ENCODE data around the gene ZKSCAN5. TPM values are rescaled to one million over a fixed set of nuclear protein-coding genes. Genes with fewer than 3 reads are reported as not detected.
A peak's percentile ranks its signal among the peaks of the same experiment; 100 is the strongest.
"Not testable (repeated sequence)": the region's sequence is repeated elsewhere in the genome, so short reads cannot be mapped to it uniquely, and the experiment has no call there.

Gene ZKSCAN5
- polyA plus RNA-seq, 3 donors: 1.6 to 2.9 (median 2.2) TPM

DNA sequence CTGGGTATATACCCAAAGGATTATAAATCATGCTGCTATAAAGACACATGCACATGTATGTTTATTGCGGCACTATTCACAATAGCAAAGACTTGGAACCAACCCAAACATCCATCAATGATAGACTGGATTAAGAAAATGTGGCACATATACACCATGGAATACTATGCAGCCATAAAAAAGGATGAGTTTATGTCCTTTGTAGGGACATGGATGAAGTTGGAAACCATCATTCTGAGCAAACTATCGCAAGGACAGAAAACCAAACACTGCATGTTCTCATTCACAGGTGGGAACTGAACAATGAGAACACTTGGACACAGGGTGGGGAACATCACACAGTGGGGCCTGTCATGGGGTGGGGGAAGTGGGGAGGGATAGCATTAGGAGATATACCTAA, 45.1 kb downstream of the ZKSCAN5 start:
- H3K4me1 Mint-ChIP-seq: peaks cover 20% of the 10 kb centered on the region
- not testable (repeated sequence) for H3K4me3 Mint-ChIP-seq
- H3K79me2 ChIP-seq (ENCODE audit: insufficient read depth, low read length): peaks cover 22% of the 10 kb centered on the region

GRCh38 chr7:99551334-99551733, 46.9 kb downstream of the ZKSCAN5 start:
- Histone ChIP-seq H4K20me1 (ENCODE audit: insufficient read depth, low read length) (no peaks in the 10 kb centered on the region), H3K36me3 (replicated peaks in 1 of 2; ENCODE audit: control insufficient read depth in 1 of 2, insufficient read depth in 2 of 2, low read length in 2 of 2) (peaks cover 3 to 16% of the 10 kb centered on the region in 2 donors), H3K9ac (ENCODE audit: insufficient read depth, low read length, poor library complexity, severe bottlenecking) (peak overlapping the region; percentile 90), H2AFZ (ENCODE audit: insufficient read depth, low read depth, low read length, poor library complexity, severe bottlenecking) (peak overlapping the region; percentile 98), H3K4me2 (replicated peaks; ENCODE audit: extremely low read depth, low read length, poor library complexity, severe bottlenecking) (peak overlapping the region; percentile 94), H3K9me3 (replicated peaks in 1 of 2; ENCODE audit: control insufficient read depth in 1 of 2, insufficient read depth in 1 of 2, low read length in 2 of 2) (peaks cover 0 to 2% of the 10 kb centered on the region in 2 donors), H3K27ac (ENCODE audit: low read depth in 1 of 2, low read length in 2 of 2) (peak overlapping the region; percentile 14 to 99), H3K27me3 (ENCODE audit: control insufficient read depth in 2 of 2, insufficient read depth in 2 of 2, low read length in 2 of 2) (no peaks in the 10 kb centered on the region), H3K79me2 (ENCODE audit: insufficient read depth, low read length) (peaks cover 28% of the 10 kb centered on the region), H3K4me1 (ENCODE audit: control insufficient read depth in 1 of 2, insufficient read depth in 2 of 2, low read length in 2 of 2) (peaks cover 17 to 30% of the 10 kb centered on the region in 2 donors), H3K4me3 (replicated peaks in 1 of 3; ENCODE audit: low read depth in 2 of 3, low read length in 3 of 3) (peak overlapping the region; percentile 60 to 99 (median 96))
- no peak for TF ChIP-seq CTCF (IDR thresholded peaks at IDR 0.05)
- Mint-ChIP-seq H3K9me3 (peaks cover 2 to 8% (median 5%) of the 10 kb centered on the region in 7 donors), H3K36me3 (peaks cover 22 to 29% of the 10 kb centered on the region in 2 donors), H3K27me3 (ENCODE audit: low read depth in 3 of 3) (peaks cover 0 to under 1% (median 0%) of the 10 kb centered on the region in 3 donors), H3K4me3 (peak overlapping the region; percentile 85 to 92), H3K27ac (peak overlapping the region; percentile 83 to 96 (median 89)), H3K4me1 (peaks cover 32% of the 10 kb centered on the region)
- 0% methylated on average over 1 of the region's 15 CpGs for WGBS (ENCODE audit: insufficient coverage)
- no peak for DNase-seq
- intact Hi-C loops (cut with micrococcal nuclease): no loop called here

More for the DNA sequence above, 45.1 kb downstream of the ZKSCAN5 start:
- intact Hi-C loops (cut with micrococcal nuclease); H4K20me1 ChIP-seq (ENCODE audit: insufficient read depth, low read length); H3K4me3 ChIP-seq (replicated peaks in 1 of 3; ENCODE audit: low read depth in 2 of 3, low read length in 3 of 3); H3K27me3 ChIP-seq (ENCODE audit: control insufficient read depth in 2 of 2, insufficient read depth in 2 of 2, low read length in 2 of 2); H3K4me2 ChIP-seq (replicated peaks; ENCODE audit: extremely low read depth, low read length, poor library complexity, severe bottlenecking); DNase-seq; H3K27ac ChIP-seq (ENCODE audit: low read depth in 1 of 2, low read length in 2 of 2); H3K27me3 Mint-ChIP-seq (ENCODE audit: low read depth in 3 of 3); H3K9ac ChIP-seq (ENCODE audit: insufficient read depth, low read length, poor library complexity, severe bottlenecking); H2AFZ ChIP-seq (ENCODE audit: insufficient read depth, low read depth, low read length, poor library complexity, severe bottlenecking); H3K27ac Mint-ChIP-seq: not testable (repeated sequence)
- Histone ChIP-seq H3K9me3 (replicated peaks in 1 of 2; ENCODE audit: control insufficient read depth in 1 of 2, insufficient read depth in 1 of 2, low read length in 2 of 2) (peaks cover 0 to 17% of the 10 kb centered on the region in 2 donors), H3K36me3 (replicated peaks in 1 of 2; ENCODE audit: control insufficient read depth in 1 of 2, insufficient read depth in 2 of 2, low read length in 2 of 2) (peaks cover 3 to 16% of the 10 kb centered on the region in 2 donors), H3K4me1 (ENCODE audit: control insufficient read depth in 1 of 2, insufficient read depth in 2 of 2, low read length in 2 of 2) (peaks cover 13 to 16% of the 10 kb centered on the region in 2 donors)
- Mint-ChIP-seq H3K9me3 (peaks cover 7 to 21% (median 17%) of the 10 kb centered on the region in 7 donors), H3K36me3 (peaks cover 16 to 21% of the 10 kb centered on the region in 2 donors)
- WGBS (ENCODE audit: insufficient coverage): no CpG with 5 or more reads among the region's 2 CpGs

Data from CD14-positive monocyte (primary cell).